Keratinocyte (primary cell): ENCODE results near the gene NCOR1. TPM values are rescaled to one million over a fixed set of nuclear protein-coding genes. Genes with fewer than 3 reads are reported as not detected.
"Not testable (repeated sequence)": the region's sequence is repeated elsewhere in the genome, so short reads cannot be mapped to it uniquely, and the experiment has no call there.

Source experiments
- DNase-seq: peaks from one replicate; pipeline ENCODE4 v3.0.0-alpha.2; 2011; ENCODE audit warnings: low read depth, missing footprints, low spot score
- FAIRE-seq: peaks from 2 replicates; lab custom pipeline; 2011; peaks lifted over from hg19 to GRCh38; lab: Jason Lieb, UNC
- H2AFZ ChIP-seq: 2 replicates; pipeline ENCODE4 v1.6.0; 2012; ENCODE audit warnings: low read length, control low read depth, inconsistent platforms; ENCODE audit not compliant: control insufficient read depth
- H3K27ac ChIP-seq: 2 replicates; pipeline ENCODE4 v1.5.1; 2011; ENCODE audit warnings: low read length; ENCODE audit not compliant: control insufficient read depth, insufficient read depth
- H3K27me3 ChIP-seq: 3 replicates; pipeline ENCODE4 v1.6.0; 2011; ENCODE audit warnings: low read length; ENCODE audit not compliant: control insufficient read depth, insufficient read depth; ENCODE audit errors: extremely low read depth
- H3K36me3 ChIP-seq, 2 experiments: 2 replicates in 1 of 2; 3 replicates in 1 of 2; pipeline ENCODE4 v1.5.1; 2011; ENCODE audit warnings: low read length in 2 of 2, mild to moderate bottlenecking in 1 of 2; ENCODE audit not compliant: control insufficient read depth in 2 of 2, insufficient read depth in 2 of 2; ENCODE audit errors: extremely low read depth in 1 of 2
- H3K4me1 ChIP-seq: 3 replicates; pipeline ENCODE4 v1.5.1; 2011; ENCODE audit warnings: low read length; ENCODE audit not compliant: control insufficient read depth, insufficient read depth; ENCODE audit errors: extremely low read depth
- H3K4me2 ChIP-seq: 3 replicates; pipeline ENCODE4 v1.6.0; 2011; ENCODE audit warnings: low read depth, low read length; ENCODE audit not compliant: control insufficient read depth, insufficient read depth; ENCODE audit errors: extremely low read depth
- H3K4me3 ChIP-seq, 3 experiments: fragments of 200-600 bp in 1 of 3; sonication (generic) in 1 of 3; 2 replicates in 2 of 3; 3 replicates in 1 of 3; pipeline ENCODE4 v1.5.1; 2011 to 2016; ENCODE audit warnings: low read length in 3 of 3, mild to moderate bottlenecking in 3 of 3, control low read depth in 2 of 3, inconsistent platforms in 1 of 3, low read depth in 1 of 3, mixed read lengths in 1 of 3, mixed run types in 1 of 3, moderate library complexity in 1 of 3; ENCODE audit not compliant: control insufficient read depth in 2 of 3, insufficient read depth in 2 of 3; ENCODE audit errors: extremely low read depth in 1 of 3
- H3K79me2 ChIP-seq: 2 replicates; pipeline ENCODE4 v1.6.0; 2012; ENCODE audit warnings: low read length; ENCODE audit not compliant: control insufficient read depth, insufficient read depth
- H3K9ac ChIP-seq: 3 replicates; pipeline ENCODE4 v1.6.0; 2011; ENCODE audit warnings: low read length; ENCODE audit not compliant: control insufficient read depth, insufficient read depth; ENCODE audit errors: extremely low read depth
- H3K9me1 ChIP-seq: 3 replicates; pipeline ENCODE4 v1.6.0; 2011; ENCODE audit warnings: low read length; ENCODE audit not compliant: control insufficient read depth, insufficient read depth; ENCODE audit errors: extremely low read depth
- H3K9me3 ChIP-seq: 2 replicates; pipeline ENCODE4 v1.5.1; 2012; ENCODE audit warnings: low read depth, low read length; ENCODE audit not compliant: control insufficient read depth
- H4K20me1 ChIP-seq: 3 replicates; pipeline ENCODE4 v1.6.0; 2011; ENCODE audit warnings: low read length; ENCODE audit not compliant: control insufficient read depth, insufficient read depth; ENCODE audit errors: extremely low read depth
- CTCF ChIP-seq, 3 experiments: IDR thresholded peaks in 1 of 3; conservative IDR thresholded peaks in 1 of 3; optimal IDR thresholded peaks in 1 of 3; 2 replicates in 2 of 3; 3 replicates in 1 of 3; pipeline versions ENCODE3 to v1.5.1; 2011; ENCODE audit warnings: low read length in 3 of 3, mild to moderate bottlenecking in 3 of 3, moderate library complexity in 2 of 3, control low read depth in 1 of 3, inconsistent platforms in 1 of 3; ENCODE audit not compliant: insufficient read depth in 2 of 3; ENCODE audit errors: extremely low read depth in 1 of 3
- EZH2 ChIP-seq: IDR thresholded peaks from one replicate; pipeline ENCODE4 v1.6.1; 2012; ENCODE audit warnings: inconsistent platforms, mild to moderate bottlenecking, low read length, moderate library complexity
- dilution Hi-C: fragments of 300-500 bp; cut with MboI; formaldehyde crosslinking; loops from one replicate; pipeline ENCODE4 v1.7.0; 2020; ENCODE audit warnings: low sequenced_read_pairs; ENCODE audit not compliant: extremely low pct_ligation_motif_present
- polyA plus RNA-seq, 5 experiments: library from polyadenylated mRNA; depleted of rRNA in 3 of 5; stranded (reverse) in 3 of 5; stranded (forward) in 1 of 5; unstranded in 1 of 5; fragments of >200 nt; gene quantifications; 1 replicate in 1 of 5; 2 replicates in 3 of 5; 3 replicates in 1 of 5; pipeline versions ENCODE4 v1.2.1 to v1.2.3, GENCODE V29; 2011 to 2012; ENCODE audit warnings: missing spikeins in 2 of 5, low read depth in 1 of 5, low replicate concordance in 1 of 5

NCOR1 gene
- polyA plus RNA-seq, 1 donor (not counting 4 experiments of a cell fraction or from before 2014, with no cell fraction given): 59.8 TPM

GRCh38 chr17:16171613-16172012 lies 43.7 kb downstream of the NCOR1 start:
- H3K27me3 ChIP-seq: no peaks in the 10 kb centered on the region
- no peaks in the 10 kb centered on the region for H3K9me3 ChIP-seq
- H3K79me2 ChIP-seq: peaks cover 32% of the 10 kb centered on the region
- H2AFZ ChIP-seq: no peak overlapping the region
- no peaks in the 10 kb centered on the region for H4K20me1 ChIP-seq
- no peak overlapping the region for H3K9ac ChIP-seq
- H3K27ac ChIP-seq: no peak overlapping the region
- no peaks in the 10 kb centered on the region for H3K4me1 ChIP-seq
- H3K4me2 ChIP-seq: no peak overlapping the region
- peaks cover 0 to 6% of the 10 kb centered on the region in 2 experiments for H3K36me3 ChIP-seq
- FAIRE-seq: no peak
- dilution Hi-C loops: no loop called here
- TF ChIP-seq EZH2: no peak
- no peak for TF ChIP-seq CTCF (optimal IDR thresholded peaks at IDR 0.05 in 1 of 3, IDR thresholded peaks at IDR 0.05 in 1 of 3, conservative IDR thresholded peaks at IDR 0.05 in 1 of 3; ENCODE audit: extremely low read depth in 1 of 3, insufficient read depth in 2 of 3, low read length in 3 of 3)
- no peak overlapping the region for H3K4me3 ChIP-seq
- DNase-seq: no peak
- no peaks in the 10 kb centered on the region for H3K9me1 ChIP-seq

- H3K9me3 ChIP-seq, H3K9ac ChIP-seq, H4K20me1 ChIP-seq, H3K36me3 ChIP-seq, H2AFZ ChIP-seq, DNase-seq, FAIRE-seq, H3K27ac ChIP-seq, H3K9me1 ChIP-seq, dilution Hi-C loops, H3K27me3 ChIP-seq, H3K4me3 ChIP-seq, H3K79me2 ChIP-seq, H3K4me2 ChIP-seq, H3K4me1 ChIP-seq: not testable (repeated sequence)
Observed at GRCh38 chr17:16166766-16167165, 48.6 kb downstream of the NCOR1 start.

- Histone ChIP-seq H3K36me3 (peaks cover 5% of the 10 kb centered on the region in 2 experiments), H3K79me2 (peaks cover 3% of the 10 kb centered on the region), H3K27me3 (no peaks in the 10 kb centered on the region), H3K4me2 (no peak overlapping the region), H3K9me1 (no peaks in the 10 kb centered on the region), H3K4me3 (no peak overlapping the region), H4K20me1 (no peaks in the 10 kb centered on the region), H2AFZ (no peak overlapping the region), H3K9me3 (no peaks in the 10 kb centered on the region), H3K4me1 (no peaks in the 10 kb centered on the region), H3K27ac (no peak overlapping the region), H3K9ac (no peak overlapping the region)
- no peak for FAIRE-seq
- TF ChIP-seq EZH2 (no peak), CTCF (optimal IDR thresholded peaks at IDR 0.05 in 1 of 3, IDR thresholded peaks at IDR 0.05 in 1 of 3, conservative IDR thresholded peaks at IDR 0.05 in 1 of 3; ENCODE audit: extremely low read depth in 1 of 3, insufficient read depth in 2 of 3, low read length in 3 of 3) (no peak)
- dilution Hi-C loops: no loop called here
- DNase-seq: no peak
Observed at GRCh38 chr17:16158714-16159113, 56.6 kb downstream of the NCOR1 start.
